ENCODE data around the gene CSAD.
"Not testable (repeated sequence)": the region's sequence is repeated elsewhere in the genome, so short reads cannot be mapped to it uniquely, and the experiment has no call there.

The CSAD gene

DNA sequence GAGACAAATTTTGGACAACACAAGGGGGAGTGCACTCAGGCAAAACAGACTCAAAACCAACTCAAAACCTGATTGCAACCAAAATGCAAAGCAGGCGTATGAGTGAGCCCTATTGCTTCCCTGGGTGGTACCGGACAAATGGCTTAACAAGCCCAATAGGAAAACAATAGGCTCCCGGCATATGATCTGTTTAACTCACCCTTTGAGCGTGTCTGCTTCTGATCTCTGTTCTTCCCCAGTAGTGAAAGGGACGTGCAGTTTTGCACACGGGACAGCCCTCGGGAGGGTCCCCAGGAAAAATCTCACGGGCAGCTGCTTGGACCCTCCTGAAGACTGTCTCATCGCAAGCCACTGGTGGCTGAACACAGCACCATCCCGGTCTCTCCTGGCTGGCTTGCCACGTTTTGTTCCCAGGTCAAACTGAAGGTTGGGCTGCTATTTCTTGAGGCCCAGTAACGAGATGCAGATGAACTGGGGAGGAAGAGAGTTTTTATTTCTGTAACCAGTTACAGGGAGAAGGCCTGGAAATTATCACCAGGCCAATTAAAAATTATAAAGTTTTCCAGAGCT lies 67.5 kb downstream of the CSAD start:
- Mint-ChIP-seq H3K4me1 (ENCODE audit: low read depth) (no peaks in the 10 kb centered on the region), H3K36me3 (ENCODE audit: low read depth) (no peaks in the 10 kb centered on the region), H3K9me3 (no peaks in the 10 kb centered on the region), H3K4me3 (no peak overlapping the region), H3K27ac (no peak overlapping the region), H3K27me3 (no peaks in the 10 kb centered on the region)
- DNase-seq, result no peak

DNA sequence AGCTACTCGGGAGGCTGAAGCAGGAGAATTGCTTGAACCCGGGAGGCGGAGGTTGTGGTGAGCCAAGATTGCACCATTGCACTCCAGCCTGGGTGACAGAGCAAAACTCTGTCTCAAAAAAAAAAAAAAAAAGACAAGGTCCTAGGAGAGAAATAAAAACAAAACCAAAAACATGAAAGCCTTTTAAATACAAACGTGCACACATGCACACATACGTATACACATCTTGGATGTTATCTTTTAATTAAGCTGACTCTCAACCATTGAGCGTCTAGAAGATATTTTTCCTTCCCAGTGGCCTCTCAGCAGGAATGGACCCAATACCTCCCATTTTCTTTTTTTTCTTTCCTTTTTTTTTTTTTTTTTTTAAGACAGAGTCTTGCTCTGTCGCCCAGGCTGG lies 68.3 kb downstream of the CSAD start:
- not testable (repeated sequence) for H3K27ac Mint-ChIP-seq; DNase-seq; H3K36me3 Mint-ChIP-seq (ENCODE audit: low read depth); H3K4me3 Mint-ChIP-seq; H3K9me3 Mint-ChIP-seq; H3K4me1 Mint-ChIP-seq (ENCODE audit: low read depth); H3K27me3 Mint-ChIP-seq

Measured in activated T-cell treated with anti-CD3 and anti-CD28 coated beads, Interleukin-2, amount 50 U/mL, for 24 hours (primary cell).